Measurements from ENCODE around the gene PARD3. TPM values are rescaled to one million over a fixed set of nuclear protein-coding genes. Genes with fewer than 3 reads are reported as not detected.

PARD3 gene
- total RNA-seq, 1 experiment from 2014 or later: not detected

DNA sequence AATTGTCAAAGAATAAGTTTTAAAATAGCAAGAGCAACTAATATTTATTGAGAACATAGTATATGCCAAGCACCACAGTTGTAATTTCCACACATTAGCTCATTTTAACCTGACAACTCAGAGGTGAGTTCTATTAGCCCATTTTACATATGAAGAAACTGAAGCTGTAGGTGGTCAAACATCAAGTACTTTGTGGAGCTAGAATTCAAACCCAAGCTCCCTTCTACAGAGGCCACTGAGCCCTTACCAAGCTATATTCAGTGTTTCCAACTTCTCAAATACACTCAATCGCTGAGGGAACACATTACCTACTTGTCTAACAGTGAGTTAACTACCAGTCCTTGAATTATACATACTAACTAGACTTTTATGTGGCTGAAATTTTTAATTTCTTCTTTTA lies 236.6 kb downstream of the PARD3 start:
- no peaks in the 10 kb centered on the region for H3K27me3 ChIP-seq (ENCODE audit: low read length)
- H3K9me2 ChIP-seq (replicated peaks; ENCODE audit: insufficient read depth, low read length): no peaks in the 10 kb centered on the region
- no peak overlapping the region for H3K27ac ChIP-seq (ENCODE audit: low read length)
- H3K4me3 ChIP-seq (ENCODE audit: low read length): no peak overlapping the region
- no peak overlapping the region for H2AFZ ChIP-seq (ENCODE audit: low read length)
- no peak overlapping the region for H3K9ac ChIP-seq (ENCODE audit: low read length)
- H3K36me3 ChIP-seq (ENCODE audit: insufficient read depth, low read length): no peaks in the 10 kb centered on the region
- H3K9me3 ChIP-seq (ENCODE audit: low read length): no peaks in the 10 kb centered on the region
- no peak for DNase-seq
- H3K4me2 ChIP-seq (ENCODE audit: low read depth, low read length, poor library complexity, severe bottlenecking): no peak overlapping the region
- H4K20me1 ChIP-seq (ENCODE audit: insufficient read depth, low read depth, low read length): no peaks in the 10 kb centered on the region
- H3K79me2 ChIP-seq (ENCODE audit: low read length): no peaks in the 10 kb centered on the region
- H3K4me1 ChIP-seq (ENCODE audit: low read length): no peaks in the 10 kb centered on the region

DNA sequence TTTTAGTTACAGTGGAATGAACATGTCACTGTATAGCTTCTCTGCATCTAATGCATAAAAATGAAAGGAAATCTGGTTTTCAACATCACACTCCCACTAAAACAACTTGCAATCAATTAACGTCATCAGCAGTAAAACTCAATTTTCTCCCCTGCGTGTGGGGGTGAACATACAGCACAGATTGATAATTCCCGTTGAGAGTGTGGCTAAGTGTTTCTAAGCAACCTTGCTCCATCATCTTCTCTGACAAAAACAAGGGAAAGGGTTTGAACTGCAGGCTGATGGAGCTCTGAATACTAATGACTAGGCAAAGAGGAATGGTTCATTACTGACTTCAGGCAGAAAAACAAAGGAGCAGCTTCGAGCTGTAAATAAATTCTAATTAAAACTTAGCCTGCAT lies 238.3 kb downstream of the PARD3 start:
- H3K9ac ChIP-seq (ENCODE audit: low read length): no peak overlapping the region
- H3K4me3 ChIP-seq (ENCODE audit: low read length): no peak overlapping the region

DNA sequence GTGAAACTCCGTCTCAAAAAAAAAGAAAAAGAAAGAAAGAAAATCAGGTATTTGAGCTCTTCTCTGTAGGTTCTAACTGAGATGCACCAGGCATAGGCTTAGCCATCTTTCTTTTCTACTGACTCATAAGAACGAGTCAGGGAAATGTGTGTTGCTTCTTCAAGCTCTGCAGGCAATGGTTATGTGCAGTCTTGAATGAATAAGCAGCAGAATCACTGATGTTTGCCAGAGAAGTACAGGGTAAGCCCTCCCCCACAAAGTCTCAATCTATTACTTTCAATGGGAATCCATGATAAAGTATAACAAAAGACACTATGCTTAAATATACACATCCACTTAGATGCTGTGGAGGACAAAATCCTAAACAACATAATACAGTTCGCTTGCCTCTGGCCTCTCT lies 239.2 kb downstream of the PARD3 start:
- no peak overlapping the region for H2AFZ ChIP-seq (ENCODE audit: low read length)
- H4K20me1 ChIP-seq (ENCODE audit: insufficient read depth, low read depth, low read length): no peaks in the 10 kb centered on the region
- no peaks in the 10 kb centered on the region for H3K27me3 ChIP-seq (ENCODE audit: low read length)
- no peak overlapping the region for H3K27ac ChIP-seq (ENCODE audit: low read length)
- no peaks in the 10 kb centered on the region for H3K9me3 ChIP-seq (ENCODE audit: low read length)
- H3K9ac ChIP-seq (ENCODE audit: low read length): no peak overlapping the region
- no peak overlapping the region for H3K4me2 ChIP-seq (ENCODE audit: low read depth, low read length, poor library complexity, severe bottlenecking)
- no peaks in the 10 kb centered on the region for H3K79me2 ChIP-seq (ENCODE audit: low read length)
- H3K36me3 ChIP-seq (ENCODE audit: insufficient read depth, low read length): no peaks in the 10 kb centered on the region
- no peaks in the 10 kb centered on the region for H3K4me1 ChIP-seq (ENCODE audit: low read length)
- no peaks in the 10 kb centered on the region for H3K9me2 ChIP-seq (replicated peaks; ENCODE audit: insufficient read depth, low read length)
- no peak for DNase-seq
- no peak overlapping the region for H3K4me3 ChIP-seq (ENCODE audit: low read length)

More for the DNA sequence above, 238.3 kb downstream of the PARD3 start:
- no peaks in the 10 kb centered on the region for H3K4me1 ChIP-seq (ENCODE audit: low read length)
- H3K4me2 ChIP-seq (ENCODE audit: low read depth, low read length, poor library complexity, severe bottlenecking): no peak overlapping the region
- no peaks in the 10 kb centered on the region for H4K20me1 ChIP-seq (ENCODE audit: insufficient read depth, low read depth, low read length)
- H3K9me2 ChIP-seq (replicated peaks; ENCODE audit: insufficient read depth, low read length): no peaks in the 10 kb centered on the region
- no peaks in the 10 kb centered on the region for H3K9me3 ChIP-seq (ENCODE audit: low read length)
- H3K36me3 ChIP-seq (ENCODE audit: insufficient read depth, low read length): no peaks in the 10 kb centered on the region
- no peak for DNase-seq
- H2AFZ ChIP-seq (ENCODE audit: low read length): no peak overlapping the region
- H3K27ac ChIP-seq (ENCODE audit: low read length): no peak overlapping the region
- no peaks in the 10 kb centered on the region for H3K27me3 ChIP-seq (ENCODE audit: low read length)
- no peaks in the 10 kb centered on the region for H3K79me2 ChIP-seq (ENCODE audit: low read length)

DNA sequence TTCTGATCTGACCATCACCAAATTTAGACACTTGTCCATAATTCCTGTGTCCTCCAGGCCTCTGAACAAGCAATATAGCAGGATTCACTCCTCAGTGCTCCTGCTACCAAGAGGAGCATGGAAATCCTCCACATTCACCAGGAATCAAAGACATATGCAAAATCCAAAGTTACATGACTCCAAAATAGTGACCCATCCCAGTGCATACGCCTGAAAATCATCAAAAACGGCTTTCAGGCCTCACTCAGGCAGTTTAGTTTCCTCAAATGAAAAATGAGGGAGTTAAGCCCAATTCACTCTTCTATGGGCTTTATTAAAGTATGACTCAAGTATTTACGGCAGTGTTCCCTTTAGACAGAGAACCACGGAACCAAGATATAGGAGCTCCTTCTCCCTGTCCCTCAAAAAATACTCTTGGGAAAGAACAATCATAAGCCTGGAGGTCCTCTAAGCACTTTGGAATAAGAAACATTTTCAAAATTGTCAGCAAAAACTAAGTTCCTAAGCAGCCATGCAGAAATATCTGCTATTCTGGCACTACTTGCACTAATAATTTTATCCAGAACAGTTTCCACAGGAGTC lies 240.7 kb downstream of the PARD3 start:
- no peaks in the 10 kb centered on the region for H3K9me3 ChIP-seq (ENCODE audit: low read length)

DNA sequence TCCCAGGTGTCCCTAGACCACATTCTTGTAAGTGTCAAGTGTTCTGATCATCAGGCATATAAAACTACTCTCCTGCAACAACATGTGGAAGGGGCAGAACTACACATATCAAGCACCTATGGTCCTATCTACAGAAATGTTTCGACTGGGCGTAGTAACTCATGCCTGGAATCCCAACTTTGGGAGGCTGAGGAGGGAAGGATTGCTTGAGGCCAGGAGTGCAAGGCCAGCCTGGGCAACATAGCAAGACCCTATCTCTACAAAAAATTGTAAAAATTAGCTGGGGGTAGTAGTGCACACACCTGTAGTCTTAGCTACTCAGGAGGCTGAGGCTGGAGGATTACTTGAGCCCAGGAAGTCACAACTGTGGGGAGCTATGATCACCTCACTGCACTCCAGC lies 244.2 kb downstream of the PARD3 start:
- no peaks in the 10 kb centered on the region for H3K36me3 ChIP-seq (ENCODE audit: insufficient read depth, low read length)
- no peaks in the 10 kb centered on the region for H3K9me3 ChIP-seq (ENCODE audit: low read length)
- no peaks in the 10 kb centered on the region for H3K4me1 ChIP-seq (ENCODE audit: low read length)
- H3K79me2 ChIP-seq (ENCODE audit: low read length): no peaks in the 10 kb centered on the region
- H3K27ac ChIP-seq (ENCODE audit: low read length): no peak overlapping the region
- no peak overlapping the region for H3K4me3 ChIP-seq (ENCODE audit: low read length)
- no peaks in the 10 kb centered on the region for H3K9me2 ChIP-seq (replicated peaks; ENCODE audit: insufficient read depth, low read length)
- no peak overlapping the region for H2AFZ ChIP-seq (ENCODE audit: low read length)
- no peak overlapping the region for H3K9ac ChIP-seq (ENCODE audit: low read length)
- DNase-seq: no peak
- H3K4me2 ChIP-seq (ENCODE audit: low read depth, low read length, poor library complexity, severe bottlenecking): no peak overlapping the region
- H3K27me3 ChIP-seq (ENCODE audit: low read length): no peaks in the 10 kb centered on the region
- no peaks in the 10 kb centered on the region for H4K20me1 ChIP-seq (ENCODE audit: insufficient read depth, low read depth, low read length)

More for the DNA sequence above, 240.7 kb downstream of the PARD3 start:
- H3K27ac ChIP-seq (ENCODE audit: low read length): no peak overlapping the region
- H2AFZ ChIP-seq (ENCODE audit: low read length): no peak overlapping the region
- H3K36me3 ChIP-seq (ENCODE audit: insufficient read depth, low read length): no peaks in the 10 kb centered on the region
- H3K4me2 ChIP-seq (ENCODE audit: low read depth, low read length, poor library complexity, severe bottlenecking): no peak overlapping the region
- no peak for DNase-seq
- no peak overlapping the region for H3K4me3 ChIP-seq (ENCODE audit: low read length)
- no peaks in the 10 kb centered on the region for H3K9me2 ChIP-seq (replicated peaks; ENCODE audit: insufficient read depth, low read length)
- H4K20me1 ChIP-seq (ENCODE audit: insufficient read depth, low read depth, low read length): no peaks in the 10 kb centered on the region
- no peaks in the 10 kb centered on the region for H3K4me1 ChIP-seq (ENCODE audit: low read length)
- no peak overlapping the region for H3K9ac ChIP-seq (ENCODE audit: low read length)
- H3K79me2 ChIP-seq (ENCODE audit: low read length): no peaks in the 10 kb centered on the region
- no peaks in the 10 kb centered on the region for H3K27me3 ChIP-seq (ENCODE audit: low read length)

DNA sequence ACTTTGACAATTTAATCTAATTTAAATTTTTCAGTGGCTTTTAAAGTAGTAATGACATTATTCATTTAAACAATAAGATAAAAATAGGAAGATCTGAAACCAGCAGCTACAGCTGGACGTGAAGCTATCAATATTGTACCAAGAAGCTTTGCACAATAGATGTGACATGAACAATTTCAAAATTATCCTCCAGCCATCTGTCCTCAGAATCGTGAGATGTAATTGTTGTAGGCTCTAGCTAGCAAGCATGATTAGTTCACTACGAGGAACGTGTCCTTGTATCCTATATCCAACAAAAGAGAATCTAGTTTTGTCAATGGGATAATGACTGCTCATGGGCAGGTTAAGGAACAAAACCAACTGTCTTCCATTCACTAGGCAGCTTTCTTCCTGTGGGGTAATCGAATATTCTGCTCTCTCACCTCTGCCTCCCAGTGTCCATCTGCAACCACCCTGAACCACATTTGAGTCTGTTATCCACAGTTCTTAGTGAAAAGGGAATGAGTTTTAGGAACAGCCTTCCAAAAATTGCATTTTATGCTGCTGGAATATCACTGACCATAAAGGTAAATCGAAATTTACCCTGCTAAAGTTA lies 247.3 kb downstream of the PARD3 start:
- Histone ChIP-seq H3K9me2 (replicated peaks; ENCODE audit: insufficient read depth, low read length) (no peaks in the 10 kb centered on the region), H4K20me1 (ENCODE audit: insufficient read depth, low read depth, low read length) (no peaks in the 10 kb centered on the region), H3K36me3 (ENCODE audit: insufficient read depth, low read length) (no peaks in the 10 kb centered on the region), H3K79me2 (ENCODE audit: low read length) (no peaks in the 10 kb centered on the region), H3K9ac (ENCODE audit: low read length) (no peak overlapping the region), H3K4me2 (ENCODE audit: low read depth, low read length, poor library complexity, severe bottlenecking) (no peak overlapping the region), H3K9me3 (ENCODE audit: low read length) (no peaks in the 10 kb centered on the region), H2AFZ (ENCODE audit: low read length) (no peak overlapping the region), H3K4me3 (ENCODE audit: low read length) (no peak overlapping the region), H3K4me1 (ENCODE audit: low read length) (no peaks in the 10 kb centered on the region), H3K27ac (ENCODE audit: low read length) (no peak overlapping the region), H3K27me3 (ENCODE audit: low read length) (no peaks in the 10 kb centered on the region)
- DNase-seq: no peak

DNA sequence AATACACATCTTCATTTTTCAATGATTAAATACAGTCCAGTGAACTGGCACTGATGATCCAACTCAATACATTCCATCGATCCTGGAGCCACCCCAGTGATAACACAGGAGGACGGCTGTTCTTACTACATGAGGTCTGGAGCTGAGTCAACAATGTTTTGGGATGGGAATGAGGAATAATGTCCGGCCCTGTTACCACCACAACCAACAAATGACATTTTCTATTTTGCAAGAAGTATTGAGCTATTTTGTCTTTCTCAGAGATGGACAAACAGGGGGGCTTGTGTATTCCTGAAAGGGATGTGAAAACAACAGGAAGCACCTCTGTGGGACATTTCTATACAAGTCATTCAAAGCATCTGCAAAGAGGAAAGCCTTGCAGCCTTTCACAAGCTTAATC lies 249.2 kb downstream of the PARD3 start:
- H3K4me2 ChIP-seq (ENCODE audit: low read depth, low read length, poor library complexity, severe bottlenecking): no peak overlapping the region
- H3K9me2 ChIP-seq (replicated peaks; ENCODE audit: insufficient read depth, low read length): no peaks in the 10 kb centered on the region
- no peaks in the 10 kb centered on the region for H3K27me3 ChIP-seq (ENCODE audit: low read length)
- H3K9ac ChIP-seq (ENCODE audit: low read length): no peak overlapping the region
- H3K36me3 ChIP-seq (ENCODE audit: insufficient read depth, low read length): no peaks in the 10 kb centered on the region
- H4K20me1 ChIP-seq (ENCODE audit: insufficient read depth, low read depth, low read length): no peaks in the 10 kb centered on the region
- no peaks in the 10 kb centered on the region for H3K9me3 ChIP-seq (ENCODE audit: low read length)
- no peak for DNase-seq
- no peaks in the 10 kb centered on the region for H3K79me2 ChIP-seq (ENCODE audit: low read length)
- no peak overlapping the region for H3K27ac ChIP-seq (ENCODE audit: low read length)
- no peaks in the 10 kb centered on the region for H3K4me1 ChIP-seq (ENCODE audit: low read length)
- no peak overlapping the region for H3K4me3 ChIP-seq (ENCODE audit: low read length)
- no peak overlapping the region for H2AFZ ChIP-seq (ENCODE audit: low read length)

DNA sequence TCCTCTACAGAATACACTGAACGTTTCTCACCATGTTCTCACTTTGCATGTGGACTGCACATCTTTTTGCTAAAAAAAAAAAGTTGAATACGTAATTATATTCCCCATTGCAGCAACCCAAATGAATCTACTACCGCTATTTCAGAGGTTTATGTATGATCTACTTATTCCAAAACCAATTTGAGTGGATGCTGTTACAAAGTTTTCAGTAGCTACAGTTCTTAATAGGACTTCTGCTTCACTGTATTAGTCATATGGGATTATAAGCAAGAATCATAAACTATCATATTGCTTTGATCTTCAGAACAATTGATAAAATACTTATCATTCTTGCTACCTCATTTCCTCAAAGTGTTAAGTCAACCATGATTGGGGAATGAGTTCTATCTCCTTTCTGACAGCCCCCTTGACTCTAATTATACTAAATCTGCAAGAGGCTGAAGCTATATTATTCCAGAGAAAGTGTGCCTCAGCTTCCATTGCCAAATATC lies 257.0 kb downstream of the PARD3 start:
- Histone ChIP-seq H2AFZ (ENCODE audit: low read length) (no peak overlapping the region), H3K9me3 (ENCODE audit: low read length) (no peaks in the 10 kb centered on the region), H3K4me1 (ENCODE audit: low read length) (no peaks in the 10 kb centered on the region), H3K79me2 (ENCODE audit: low read length) (no peaks in the 10 kb centered on the region), H3K27me3 (ENCODE audit: low read length) (no peaks in the 10 kb centered on the region), H3K4me2 (ENCODE audit: low read depth, low read length, poor library complexity, severe bottlenecking) (no peak overlapping the region), H3K9me2 (replicated peaks; ENCODE audit: insufficient read depth, low read length) (no peaks in the 10 kb centered on the region), H3K4me3 (ENCODE audit: low read length) (no peak overlapping the region), H3K36me3 (ENCODE audit: insufficient read depth, low read length) (no peaks in the 10 kb centered on the region), H3K27ac (ENCODE audit: low read length) (no peak overlapping the region), H3K9ac (ENCODE audit: low read length) (no peak overlapping the region), H4K20me1 (ENCODE audit: insufficient read depth, low read depth, low read length) (no peaks in the 10 kb centered on the region)
- no peak for DNase-seq
